NCI-H128 (cell line): ENCODE results near the gene DEDD.

ENCODE experiments used
- DNase-seq: peaks from one replicate; lab custom pipeline; 2025; ENCODE audit not compliant: unreplicated experiment; lab: John Stamatoyannopoulos, UW

Gene DEDD

DNA sequence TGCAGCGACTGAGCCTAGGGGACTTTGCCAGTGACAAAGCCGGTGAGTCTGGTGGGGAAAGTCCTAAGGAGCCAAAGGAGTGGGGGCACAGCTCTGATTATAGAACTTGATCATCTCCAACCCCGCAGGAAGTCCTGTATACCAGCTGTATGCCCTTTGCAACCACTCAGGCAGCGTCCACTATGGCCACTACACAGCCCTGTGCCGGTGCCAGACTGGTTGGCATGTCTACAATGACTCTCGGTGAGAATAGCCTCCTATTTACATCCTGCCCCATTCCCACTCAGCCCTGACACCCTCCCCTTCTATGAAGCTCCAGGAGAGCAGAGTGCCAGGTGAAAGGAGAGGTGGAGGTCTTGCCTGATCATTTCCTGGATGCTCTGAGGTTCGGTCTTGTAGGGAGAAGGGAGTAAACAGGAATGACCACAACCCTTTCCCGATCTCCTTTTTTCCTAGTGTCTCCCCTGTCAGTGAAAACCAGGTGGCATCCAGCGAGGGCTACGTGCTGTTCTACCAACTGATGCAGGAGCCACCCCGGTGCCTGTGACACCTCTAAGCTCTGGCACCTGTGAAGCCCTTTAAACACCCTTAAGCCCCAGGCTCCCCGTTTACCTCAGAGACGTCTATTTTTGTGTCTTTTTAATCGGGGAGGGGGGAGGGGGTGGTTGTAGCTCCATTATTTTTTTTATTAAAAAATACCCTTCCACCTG lies 32.6 kb upstream of the DEDD start:
- DNase-seq: no peak

GRCh38 chr1:161163793-161164192 lies 31.3 kb upstream of the DEDD start:
- no peak for DNase-seq

- no peak for DNase-seq
These were observed 30.3 kb upstream of the DEDD start for GRCh38 chr1:161162806-161163205.

- no peak for DNase-seq
These were observed 29.6 kb upstream of the DEDD start for GRCh38 chr1:161162052-161162451.

DNA sequence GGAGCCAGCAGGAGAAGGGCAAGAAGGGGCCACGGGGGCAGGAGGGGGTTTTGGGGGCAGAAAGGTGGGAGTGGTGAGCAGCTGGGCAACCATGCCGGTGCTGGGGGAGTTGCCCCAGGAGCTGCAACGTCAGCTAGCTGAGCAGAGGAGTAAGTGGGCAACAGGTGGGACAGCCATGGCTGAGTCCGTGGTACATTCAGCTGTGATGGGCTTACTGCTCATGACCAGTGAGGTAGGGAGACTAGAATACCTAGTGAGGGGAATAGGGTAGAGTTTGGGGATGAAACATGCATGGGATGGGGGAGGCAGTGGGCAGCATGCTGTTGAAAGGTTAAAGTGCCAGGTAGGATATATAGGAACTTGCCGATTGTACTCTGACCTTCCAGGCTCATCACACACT lies 29.2 kb upstream of the DEDD start:
- no peak for DNase-seq

DNA sequence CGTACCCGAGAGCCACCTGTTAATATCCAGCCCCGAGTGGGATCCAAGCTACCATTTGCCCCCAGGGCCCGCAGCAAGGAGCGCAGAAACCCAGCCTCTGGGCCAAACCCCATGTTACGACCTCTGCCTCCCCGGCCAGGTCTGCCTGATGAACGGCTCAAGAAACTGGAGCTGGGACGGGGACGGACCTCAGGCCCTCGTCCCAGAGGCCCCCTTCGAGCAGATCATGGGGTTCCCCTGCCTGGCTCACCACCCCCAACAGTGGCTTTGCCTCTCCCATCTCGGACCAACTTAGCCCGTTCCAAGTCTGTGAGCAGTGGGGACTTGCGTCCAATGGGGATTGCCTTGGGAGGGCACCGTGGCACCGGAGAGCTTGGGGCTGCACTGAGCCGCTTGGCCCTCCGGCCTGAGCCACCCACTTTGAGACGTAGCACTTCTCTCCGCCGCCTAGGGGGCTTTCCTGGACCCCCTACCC lies 28.2 kb upstream of the DEDD start:
- no peak for DNase-seq

- DNase-seq: no peak
These were observed 27.4 kb upstream of the DEDD start for GRCh38 chr1:161159913-161160243.

GRCh38 chr1:161159087-161159912 lies 26.8 kb upstream of the DEDD start, which contains the start of gene USP21:
USP21 (plus strand) TSS chr1:161159500; CDS start chr1:161160641, 1,141 bp downstream.
- DNase-seq: peak; percentile 91

GRCh38 chr1:161158316-161159010 lies 26.0 kb upstream of the DEDD start:
- DNase-seq: no peak

GRCh38 chr1:161157867-161158266 lies 25.4 kb upstream of the DEDD start:
- DNase-seq: no peak

DNA sequence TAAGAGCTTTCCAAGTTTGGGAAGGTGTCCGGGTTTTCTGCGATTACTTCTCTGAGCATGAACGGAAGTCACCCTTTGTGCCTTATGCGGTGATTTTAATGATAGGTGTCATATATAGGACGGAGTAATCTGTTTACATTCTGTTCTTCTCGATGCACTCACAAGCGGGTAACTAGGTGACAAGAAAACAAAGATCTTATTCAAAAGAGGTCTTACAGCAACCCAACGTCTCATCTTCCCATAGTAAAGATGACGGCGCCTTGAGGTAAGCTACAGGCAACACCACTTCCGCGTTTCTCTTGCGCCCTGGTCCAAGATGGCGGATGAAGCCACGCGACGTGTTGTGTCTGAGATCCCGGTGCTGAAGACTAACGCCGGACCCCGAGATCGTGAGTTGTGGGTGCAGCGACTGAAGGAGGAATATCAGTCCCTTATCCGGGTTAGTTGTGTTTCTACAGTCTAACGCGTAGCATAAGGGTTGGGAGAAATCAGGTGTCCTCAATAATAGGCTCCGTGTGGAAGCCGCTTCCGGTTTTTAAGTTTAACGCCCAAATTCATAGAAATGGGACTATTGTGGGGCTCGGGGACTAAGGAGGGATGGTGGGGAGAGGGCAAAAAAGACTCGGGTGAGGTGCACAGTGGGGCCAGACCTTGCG lies 21.3 kb upstream of the DEDD start, which contains the start of gene UFC1:
UFC1 (plus strand) TSS at position 297 of the 656 bp plus-strand sequence; CDS start at position 317, 20 bp downstream.
- peak; percentile 73 for DNase-seq

- no peak for DNase-seq
These were observed 20.7 kb upstream of the DEDD start for GRCh38 chr1:161153176-161153575.

DNA sequence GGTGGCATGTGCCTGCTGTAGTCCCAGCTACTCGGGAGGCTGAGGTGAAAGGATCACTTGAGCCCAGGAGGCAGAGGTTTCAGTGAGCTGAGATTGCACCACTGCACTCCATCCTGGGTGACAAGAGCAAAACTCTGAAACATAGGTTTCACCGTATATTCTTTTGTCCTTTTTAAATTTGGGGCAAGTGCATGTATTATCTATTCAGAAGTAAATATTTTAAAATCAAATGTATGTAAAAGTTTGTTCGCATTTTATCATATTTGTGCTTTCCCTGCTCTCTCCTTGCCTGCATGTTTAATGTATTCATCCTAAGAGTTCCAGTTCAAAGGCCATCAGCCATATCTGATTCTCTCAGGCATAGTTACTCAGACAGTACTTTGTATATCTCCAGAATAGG lies 13.4 kb upstream of the DEDD start:
- no peak for DNase-seq

DNA sequence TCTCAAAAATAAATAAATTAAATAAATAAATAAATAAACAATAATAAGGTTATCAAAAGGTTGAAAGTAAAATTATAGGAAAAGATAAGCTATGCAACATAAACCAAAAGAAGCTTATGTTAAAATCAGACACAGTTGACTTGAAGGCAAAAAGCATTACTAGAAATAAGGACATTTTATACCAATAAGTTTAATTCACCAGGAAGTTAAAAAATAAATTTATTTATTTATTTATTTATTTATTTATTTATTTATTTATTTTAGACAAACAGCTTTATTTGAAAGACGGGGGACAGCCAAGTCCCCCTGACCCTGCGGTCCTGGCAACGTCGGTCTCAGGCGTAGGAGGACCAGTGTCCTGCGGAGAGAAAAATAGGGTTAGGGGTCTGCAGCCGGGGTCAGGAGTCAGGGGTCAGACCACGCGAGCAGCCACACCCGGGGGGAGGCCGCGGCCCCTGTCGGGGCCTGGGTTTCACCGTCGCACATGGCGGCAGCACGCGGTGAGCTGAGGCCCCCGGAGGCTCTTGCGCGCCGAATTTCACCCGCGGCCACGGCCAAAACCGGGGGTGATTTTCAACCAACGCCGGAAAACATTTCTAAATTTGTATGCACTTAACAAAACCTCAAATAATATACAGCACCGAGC lies 8.4 kb upstream of the DEDD start:
- DNase-seq: no peak

DNA sequence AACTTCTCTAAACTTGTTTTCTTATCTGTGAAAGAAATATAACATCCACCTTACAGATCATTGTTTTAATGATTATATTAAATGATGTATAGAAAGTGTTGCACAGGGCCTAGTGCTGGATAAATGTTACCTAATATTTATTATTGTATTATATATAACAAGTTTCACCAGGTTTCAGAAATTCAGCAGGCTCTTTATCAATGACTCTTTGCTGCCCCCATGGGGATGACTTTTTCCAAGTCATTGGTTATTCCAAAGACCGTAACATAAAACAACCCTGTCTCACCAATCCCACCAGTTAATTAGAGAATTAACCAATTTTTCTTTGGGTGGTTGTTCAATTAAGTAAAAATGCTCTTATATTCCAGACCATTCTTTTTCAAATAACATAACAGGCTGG lies 7.3 kb upstream of the DEDD start:
- DNase-seq: peak; percentile 12

GRCh38 chr1:161138431-161138830 lies 6.0 kb upstream of the DEDD start:
- DNase-seq: no peak

- no peak for DNase-seq
These were observed 5.4 kb upstream of the DEDD start for GRCh38 chr1:161137881-161138280.

- DNase-seq: no peak
These were observed 813 bp upstream of the DEDD start for GRCh38 chr1:161133220-161133740.

DNA sequence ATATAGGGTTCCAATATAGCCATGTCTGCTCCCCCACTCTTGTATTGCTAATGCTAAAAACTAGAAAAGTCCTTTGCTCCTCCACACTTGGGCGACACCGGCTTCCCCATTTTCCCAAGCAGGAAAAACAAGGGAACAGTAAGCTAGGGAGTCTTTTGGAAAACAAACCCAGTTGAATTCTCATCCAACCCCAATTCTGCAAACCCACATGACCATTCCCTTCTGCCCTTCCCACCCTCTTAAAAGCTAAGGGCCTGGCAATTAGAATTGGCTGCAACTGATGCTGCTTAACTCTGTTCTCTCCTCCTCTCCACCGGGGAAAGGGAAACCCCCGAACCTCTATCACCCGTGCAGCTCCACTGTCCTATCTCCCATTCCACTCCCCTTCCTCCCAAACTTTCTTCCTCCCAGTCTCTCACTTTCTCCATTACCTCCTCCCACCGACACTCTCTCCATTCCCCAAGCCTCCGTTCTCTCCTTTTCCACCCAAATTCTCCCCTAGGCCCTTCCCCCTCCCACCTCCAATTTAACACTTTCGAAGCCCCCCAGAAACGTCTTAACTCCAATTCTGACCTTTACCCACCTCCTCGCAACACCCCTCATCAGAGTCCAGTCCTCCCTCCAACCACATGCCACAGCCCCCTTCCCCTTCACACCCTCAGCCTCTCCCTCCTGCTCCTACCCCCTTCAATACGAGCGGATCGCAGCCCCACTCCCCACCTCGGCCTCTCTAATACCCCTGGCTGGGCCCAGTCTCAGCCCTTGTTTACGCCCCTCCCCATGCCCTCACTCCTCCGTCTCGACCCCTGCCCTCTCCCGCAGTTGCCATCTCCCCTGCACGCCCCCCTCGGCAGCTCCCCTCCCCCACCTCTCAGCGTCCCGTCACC lies 701 bp downstream of the DEDD start:
- DNase-seq: no peak
